GM12878 (cell line): ENCODE measurements around the gene KMT2B. TPM values are rescaled to one million over a fixed set of nuclear protein-coding genes. Genes with fewer than 3 reads are reported as not detected.

Experiments used
- ATAC-seq: fragments of 200-7000 bp; cut with Tn5 transposase; 3 replicates; pipeline ENCODE4 v1.9.1; 2020; ENCODE audit warnings: mild to moderate bottlenecking, moderate library complexity
- BruUV-seq: library from RNA; stranded (reverse); fragments of 400-500 nt; replicated peaks from 2 replicates; lab custom pipeline; 2021; lab: Mats Ljungman, UMichigan
- CTCF ChIA-PET: fragments of 300-600 bp; sonication (Branson Sonifier 250); formaldehyde crosslinking; extraction: SDS; loops from one replicate; lab custom pipeline; 2021; ENCODE audit warnings: inconsistent platforms; lab: Yijun Ruan, JAX
- POLR2A ChIA-PET: fragments of 350-600 bp; formaldehyde crosslinking; extraction: SDS; loops from one replicate; lab custom pipeline; 2021; ENCODE audit warnings: inconsistent platforms; lab: Charles Lee
- RAD21 ChIA-PET: fragments of 300-600 bp; sonication (Branson Sonifier 250); formaldehyde crosslinking; loops from one replicate; lab custom pipeline; 2023; ENCODE audit warnings: antibody characterized with exemption; ENCODE audit not compliant: unreplicated experiment; lab: Charles Lee
- SMC1A ChIA-PET: fragments of 300-600 bp; sonication (Branson Sonifier 250); formaldehyde crosslinking; loops from one replicate; lab custom pipeline; 2023; ENCODE audit not compliant: unreplicated experiment, uncharacterized antibody; lab: Charles Lee
- DNase-seq: peaks from one replicate; pipeline ENCODE4 v3.0.0-alpha.2; 2011; ENCODE audit warnings: low read depth, low spot score
- FAIRE-seq: peaks from 3 replicates; lab custom pipeline; 2011; peaks lifted over from hg19 to GRCh38; lab: Jason Lieb, UNC
- H2AFZ ChIP-seq: 2 replicates; pipeline ENCODE4 v1.6.0; 2011; ENCODE audit warnings: low read depth, low read length, control low read depth; ENCODE audit not compliant: control insufficient read depth
- H3K27ac ChIP-seq: 2 replicates; pipeline ENCODE4 v1.5.1; 2011; ENCODE audit warnings: control low read depth; ENCODE audit not compliant: control insufficient read depth, insufficient read depth
- H3K27me3 ChIP-seq, 2 experiments: replicated peaks in 1 of 2; 2 replicates each; pipeline versions ENCODE4 v1.6.0 to v1.6.1; 2011; ENCODE audit warnings: low read length in 1 of 2; ENCODE audit not compliant: control insufficient read depth in 2 of 2, insufficient read depth in 2 of 2
- H3K36me3 ChIP-seq, 2 experiments: 2 replicates each; pipeline ENCODE4 v1.5.1; 2011; ENCODE audit warnings: low read length in 1 of 2; ENCODE audit not compliant: control insufficient read depth in 2 of 2, insufficient read depth in 2 of 2
- H3K4me1 ChIP-seq: 2 replicates; pipeline ENCODE4 v1.6.1; 2011; ENCODE audit warnings: mild to moderate bottlenecking, low read length, moderate library complexity, mixed read lengths; ENCODE audit not compliant: control insufficient read depth, insufficient read depth
- H3K4me2 ChIP-seq: 2 replicates; pipeline ENCODE4 v1.6.0; 2011; ENCODE audit warnings: control low read depth; ENCODE audit not compliant: control insufficient read depth, insufficient read depth
- H3K4me3 ChIP-seq: fragments of 200-600 bp; sonication (generic); 2 replicates; pipeline ENCODE4 v1.5.1; 2016
- H3K79me2 ChIP-seq: 2 replicates; pipeline ENCODE4 v1.6.0; 2011; ENCODE audit warnings: low read length; ENCODE audit not compliant: control insufficient read depth, insufficient read depth
- H3K9ac ChIP-seq: 2 replicates; pipeline ENCODE4 v1.8.0; 2011; ENCODE audit warnings: low read length, control low read depth, mixed read lengths; ENCODE audit not compliant: control insufficient read depth, insufficient read depth
- H3K9me3 ChIP-seq: replicated peaks from 3 replicates; pipeline ENCODE4 v1.5.1; 2011; ENCODE audit warnings: mild to moderate bottlenecking, low read length; ENCODE audit not compliant: control insufficient read depth, insufficient read depth
- H4K20me1 ChIP-seq: 2 replicates; pipeline ENCODE4 v1.6.0; 2011; ENCODE audit not compliant: control insufficient read depth, insufficient read depth
- CUX1 ChIP-seq: IDR thresholded peaks from 2 replicates; pipeline ENCODE4 v1.6.1; 2012; ENCODE audit warnings: improper control_type of control experiment, low read depth, low read length; ENCODE audit not compliant: insufficient replicate concordance
- EGR1 ChIP-seq, 2 experiments: IDR thresholded peaks; 1 replicate in 1 of 2; 2 replicates in 1 of 2; pipeline ENCODE4 v1.6.1; 2011 to 2012; ENCODE audit warnings: low read depth in 2 of 2, low read length in 2 of 2, borderline replicate concordance in 1 of 2, mild to moderate bottlenecking in 1 of 2, moderate library complexity in 1 of 2
- MYC ChIP-seq: IDR thresholded peaks from 2 replicates; pipeline ENCODE4 v1.6.1; 2011; ENCODE audit warnings: mild to moderate bottlenecking, low read length, moderate library complexity, inconsistent platforms; ENCODE audit not compliant: insufficient read depth, insufficient replicate concordance, insufficient read length, severe bottlenecking
- NR2C1 ChIP-seq: fragments of 450-650 bp; IDR thresholded peaks from 2 replicates; pipeline ENCODE4 v1.6.1; 2017; ENCODE audit warnings: antibody characterized with exemption, mild to moderate bottlenecking, moderate library complexity
- PAX8 ChIP-seq: fragments of 450-650 bp; IDR thresholded peaks from 2 replicates; pipeline ENCODE4 v1.6.1; 2017; ENCODE audit warnings: mild to moderate bottlenecking, moderate library complexity
- STAT1 ChIP-seq: fragments of 450-650 bp; conservative IDR thresholded peaks from 2 replicates; pipeline ENCODE4 v1.6.1; 2014; ENCODE audit warnings: antibody characterized with exemption, mild to moderate bottlenecking
- TAF1 ChIP-seq: IDR thresholded peaks from 2 replicates; pipeline ENCODE4 v1.6.1; 2011; ENCODE audit warnings: mild to moderate bottlenecking, low read depth, low read length, borderline replicate concordance
- ZNF24 ChIP-seq: fragments of 450-650 bp; IDR thresholded peaks from 2 replicates; pipeline ENCODE4 v1.6.1; 2017; ENCODE audit warnings: antibody characterized with exemption, mild to moderate bottlenecking
- WGBS: methylation state at CpG from one replicate; pipeline ENCODE4 v1.1.6; 2016; ENCODE audit warnings: low lambda C conversion rate; ENCODE audit not compliant: insufficient replicate concordance, insufficient coverage; ENCODE audit errors: missing lambda C conversion rate; 5-methylcytosine and 5-hydroxymethylcytosine counted together
- in situ Hi-C: fragments of 300-500 bp; cut with MboI; formaldehyde crosslinking; loops from 9 replicates; pipeline ENCODE4 v1.14.3; 2018; ENCODE audit warnings: mixed read lengths
- intact Hi-C: fragments of 100-400 bp; cut with micrococcal nuclease; formaldehyde crosslinking; loops from one replicate; pipeline ENCODE4 v1.14.2; 2022; ENCODE audit not compliant: unreplicated experiment
- polyA plus RNA-seq, 11 experiments: library from polyadenylated mRNA; depleted of rRNA in 4 of 11; unstranded in 6 of 11; stranded (reverse) in 5 of 11; fragments of >200 nt; fragmentation: Nextera tagmentation in 4 of 11; fragmentation: Illumina TruSeq in 1 of 11; extraction: Ambion mirVana in 4 of 11; extraction: Trizol in 1 of 11; gene quantifications; 1 replicate in 1 of 11; 2 replicates in 10 of 11; pipeline versions ENCODE4 v1.2.1 to v1.2.3, GENCODE V29; 2011 to 2016; ENCODE audit warnings: inconsistent platforms in 2 of 11, missing spikeins in 2 of 11, low read depth in 1 of 11
- total RNA-seq, 4 experiments: library from RNA; depleted of rRNA in 3 of 4; stranded (reverse); fragments of >200 nt in 3 of 4; fragmentation: Illumina TruSeq in 1 of 4; extraction: Trizol in 1 of 4; gene quantifications; 2 replicates each; pipeline versions ENCODE4 v1.2.1 to v1.2.3, GENCODE V29; 2013 to 2021

Gene KMT2B
- total and polyA plus RNA-seq, 10 of the 15 experiments (the other 5 are each of a cell fraction or from before 2014, with no cell fraction given) = 0.71 to 35.6 (median 6.0) TPM

GRCh38 chr19:35725216-35725861 lies 7.5 kb downstream of the KMT2B start:
- ChIA-PET POLR2A (no interaction called here), SMC1A (interaction anchor here (0.8 kb wide), 1 partner anchor 31 kb away, joined by 3 read pairs; no protein-coding TSS in a partner anchor)

More at GRCh38 chr19:35725216-35725861, 7.5 kb downstream of the KMT2B start:
- Histone ChIP-seq H3K4me3 (no peak overlapping the region), H3K4me1 (no peaks in the 10 kb centered on the region), H3K4me2 (no peak overlapping the region), H3K27ac (no peak overlapping the region), H2AFZ (no peak overlapping the region), H3K36me3 (peaks cover 27 to 49% of the 10 kb centered on the region in 2 experiments), H4K20me1 (no peaks in the 10 kb centered on the region; the same call in 1 of the 2 replicates), H3K9ac (no peak overlapping the region), H3K79me2 (no peaks in the 10 kb centered on the region; the same call in 1 of the 2 replicates), H3K27me3 (no peaks in the 10 kb centered on the region), H3K9me3 (no peaks in the 10 kb centered on the region)
- TF ChIP-seq PAX8 (no peak), STAT1 (no peak), NR2C1 (no peak), TAF1 (no peak), MYC (no peak), CUX1 (no peak), ZNF24 (no peak), EGR1 (IDR thresholded peaks at IDR 0.05; ENCODE audit: borderline replicate concordance in 1 of 2, low read depth in 2 of 2, low read length in 2 of 2) (no peak)
- ChIA-PET CTCF (no interaction called here), RAD21 (no interaction called here)
- ATAC-seq (no peak), FAIRE-seq (no peak), DNase-seq (no peak)
- no TSS peak for BruUV-seq
- intact Hi-C loops (no loop called here), in situ Hi-C loops (no loop called here)
- WGBS = 97% methylated on average over 23 of the region's 23 CpGs
